Measurements from ENCODE around the gene ADIPOQ.
"Not testable (repeated sequence)": the region's sequence is repeated elsewhere in the genome, so short reads cannot be mapped to it uniquely, and the experiment has no call there.

The ADIPOQ gene

GRCh38 chr3:186826976-186827857, 15.3 kb upstream of the ADIPOQ start:
- peak; percentile 79 for DNase-seq

GRCh38 chr3:186828340-186828739, 14.2 kb upstream of the ADIPOQ start:
- DNase-seq = no peak

GRCh38 chr3:186831798-186832197, 10.7 kb upstream of the ADIPOQ start:
- no peak for DNase-seq

GRCh38 chr3:186832276-186832675, 10.2 kb upstream of the ADIPOQ start:
- DNase-seq = no peak

GRCh38 chr3:186839874-186840641, 2.5 kb upstream of the ADIPOQ start:
- DNase-seq = no peak

- DNase-seq = no peak
These were observed 890 bp upstream of the ADIPOQ start for GRCh38 chr3:186841620-186842019.

- DNase-seq = no peak
These were observed 526 bp downstream of the ADIPOQ start for GRCh38 chr3:186843039-186843432.

GRCh38 chr3:186844908-186845307, 2.4 kb downstream of the ADIPOQ start:
- no peak for DNase-seq

- no peak for DNase-seq
These were observed 3.2 kb downstream of the ADIPOQ start for GRCh38 chr3:186845756-186846155.

- DNase-seq = no peak
These were observed 4.9 kb downstream of the ADIPOQ start for GRCh38 chr3:186847437-186847836.

GRCh38 chr3:186849374-186849975, 7.0 kb downstream of the ADIPOQ start:
- DNase-seq = no peak

GRCh38 chr3:186851835-186852234, 9.3 kb downstream of the ADIPOQ start:
- DNase-seq = not testable (repeated sequence)

- no peak for DNase-seq
These were observed 10.5 kb downstream of the ADIPOQ start for GRCh38 chr3:186852994-186853393.

- no peak for DNase-seq
These were observed 11.6 kb downstream of the ADIPOQ start for GRCh38 chr3:186854146-186854545.

- no peak for DNase-seq
These were observed 12.4 kb downstream of the ADIPOQ start for GRCh38 chr3:186854954-186855353.

GRCh38 chr3:186857743-186858142, 15.2 kb downstream of the ADIPOQ start:
- no peak for DNase-seq

- DNase-seq = not testable (repeated sequence)
These were observed 22.8 kb downstream of the ADIPOQ start for GRCh38 chr3:186865215-186865853.

- not testable (repeated sequence) for DNase-seq
These were observed 23.6 kb downstream of the ADIPOQ start for GRCh38 chr3:186866095-186866494.

GRCh38 chr3:186869253-186870100, 27.0 kb downstream of the ADIPOQ start:
- DNase-seq = no peak

- DNase-seq = no peak
These were observed 28.1 kb downstream of the ADIPOQ start for GRCh38 chr3:186870421-186871201.

GRCh38 chr3:186871403-186871924, 29.0 kb downstream of the ADIPOQ start:
- DNase-seq = no peak
